NCI-H2196 (cell line): Measurements from ENCODE around the gene TMOD1.
A peak's percentile ranks its signal among the peaks of the same experiment; 100 is the strongest.
"Not testable (repeated sequence)": the region's sequence is repeated elsewhere in the genome, so short reads cannot be mapped to it uniquely, and the experiment has no call there.

Experiments
- DNase-seq: peaks from one replicate; lab custom pipeline; 2025; ENCODE audit not compliant: unreplicated experiment; lab: John Stamatoyannopoulos, UW

The TMOD1 gene

DNA sequence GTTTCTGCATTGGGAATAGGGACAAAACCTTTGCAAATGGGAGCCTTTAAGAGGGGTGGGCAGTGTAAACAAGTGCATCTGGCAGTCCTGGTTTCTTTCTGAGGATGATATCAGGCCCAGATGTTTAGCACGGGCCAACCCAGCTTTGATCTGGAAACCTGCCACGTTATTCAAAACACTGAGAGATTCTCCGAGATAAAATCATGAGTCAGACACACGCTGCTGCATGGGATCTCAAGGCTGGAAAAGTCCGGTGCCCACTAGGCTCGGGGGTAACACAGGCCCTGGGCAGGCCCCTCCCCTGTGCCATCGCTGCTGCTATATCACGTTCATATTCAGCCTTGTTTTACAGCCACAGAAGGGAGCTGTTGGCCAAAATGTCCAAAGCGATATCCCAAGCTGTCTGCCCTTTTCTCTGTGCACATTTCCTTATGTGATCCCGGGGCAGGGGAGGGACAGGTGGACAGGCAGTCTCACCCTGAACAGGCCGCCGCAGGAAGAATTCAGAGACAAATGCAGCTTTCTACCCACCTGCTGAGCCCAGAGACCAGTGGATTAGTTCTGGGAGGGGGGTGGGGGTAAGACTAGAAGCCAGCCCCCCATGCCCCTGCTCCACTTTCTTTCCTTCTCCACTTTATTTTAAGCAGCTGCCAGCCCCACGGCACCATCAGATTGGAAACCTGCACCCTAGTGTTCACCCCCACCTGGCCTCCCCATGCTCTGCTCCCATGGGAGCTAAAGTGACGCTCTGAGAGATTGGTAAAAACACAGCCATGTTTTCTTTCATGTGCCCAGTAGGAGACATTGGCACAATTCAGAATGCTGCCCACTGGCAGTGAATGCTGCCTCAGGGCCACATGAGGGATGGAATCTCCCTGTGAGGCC lies 63.1 kb downstream of the TMOD1 start:
- peak; percentile 36 for DNase-seq

GRCh38 chr9:97565262-97565661 lies 63.8 kb downstream of the TMOD1 start:
- no peak for DNase-seq

GRCh38 chr9:97567182-97567893 lies 65.9 kb downstream of the TMOD1 start:
- no peak for DNase-seq

DNA sequence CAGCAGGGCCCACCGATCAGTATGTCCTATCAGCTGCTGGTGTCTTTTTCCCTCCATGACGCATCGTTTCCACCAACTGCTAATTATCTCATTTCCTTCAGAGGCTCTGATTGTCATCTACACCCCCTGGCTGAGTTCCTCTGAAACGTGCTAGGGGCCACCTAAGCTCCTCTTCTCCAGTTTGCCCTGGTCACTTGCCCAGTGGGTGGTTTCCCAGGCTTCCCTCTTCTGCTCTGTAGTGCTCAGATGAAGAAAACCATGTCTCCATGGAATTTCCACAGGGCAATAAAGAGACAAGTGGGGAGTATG lies 66.4 kb downstream of the TMOD1 start:
- no peak for DNase-seq

GRCh38 chr9:97568461-97569275 lies 67.2 kb downstream of the TMOD1 start:
- no peak for DNase-seq

GRCh38 chr9:97570899-97571298 lies 69.4 kb downstream of the TMOD1 start:
- DNase-seq, result peak; percentile 11

- no peak for DNase-seq
Measured at GRCh38 chr9:97571664-97572063, 70.2 kb downstream of the TMOD1 start.

GRCh38 chr9:97572196-97572891 lies 70.9 kb downstream of the TMOD1 start:
- DNase-seq, result no peak

- no peak for DNase-seq
Measured at GRCh38 chr9:97572892-97573365, 71.5 kb downstream of the TMOD1 start.

GRCh38 chr9:97573482-97574073 lies 72.1 kb downstream of the TMOD1 start:
- no peak for DNase-seq

DNA sequence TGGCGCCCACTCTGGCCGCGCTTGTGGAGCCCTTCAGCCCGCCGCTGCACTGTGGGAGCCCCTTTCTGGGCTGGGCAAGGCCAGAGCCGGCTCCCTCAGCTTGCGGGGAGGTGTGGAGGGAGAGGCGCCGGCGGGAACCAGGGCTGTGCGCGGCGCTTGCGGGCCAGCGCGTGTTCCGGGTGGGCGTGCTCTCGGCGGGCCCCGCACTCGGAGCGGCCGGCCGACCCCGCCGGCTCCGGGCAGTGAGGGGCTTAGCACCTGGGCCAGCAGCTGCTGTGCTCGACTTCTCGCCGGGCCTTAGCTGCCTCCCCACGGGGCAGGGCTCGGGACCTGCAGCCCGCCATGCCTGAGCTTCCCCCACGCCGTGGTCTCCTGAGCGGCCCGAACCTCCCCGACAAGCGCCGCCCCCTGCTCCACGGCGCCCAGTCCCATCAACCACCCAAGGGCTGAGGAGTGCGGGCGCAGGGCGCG lies 72.7 kb downstream of the TMOD1 start:
- DNase-seq, result not testable (repeated sequence)

GRCh38 chr9:97574921-97575672 lies 73.6 kb downstream of the TMOD1 start:
- DNase-seq, result not testable (repeated sequence)

DNA sequence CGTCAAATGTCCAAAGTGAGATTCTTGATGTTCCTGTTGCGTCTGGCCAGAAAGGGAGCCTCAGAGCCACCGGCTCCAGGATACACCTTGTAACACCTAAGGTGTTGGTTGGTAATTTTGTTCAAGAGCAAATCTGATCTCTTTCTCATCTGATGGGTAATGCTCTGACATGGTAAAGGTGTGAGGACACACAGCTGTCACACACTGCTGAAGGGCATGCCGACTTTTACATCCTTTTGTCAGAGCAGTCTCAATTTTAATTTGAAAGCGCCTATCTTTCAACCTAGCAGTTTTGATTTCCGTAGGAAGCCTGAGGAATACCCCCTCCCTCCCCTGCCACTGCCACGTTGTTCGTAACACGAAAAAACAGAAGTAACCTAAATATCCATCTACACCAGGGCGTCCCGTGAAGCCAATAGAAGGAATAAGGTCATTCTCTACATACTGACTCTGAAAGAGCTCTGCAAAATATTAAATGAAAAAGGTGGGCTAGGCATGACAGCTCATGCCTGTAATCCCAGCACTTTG lies 74.3 kb downstream of the TMOD1 start:
- no peak for DNase-seq

DNA sequence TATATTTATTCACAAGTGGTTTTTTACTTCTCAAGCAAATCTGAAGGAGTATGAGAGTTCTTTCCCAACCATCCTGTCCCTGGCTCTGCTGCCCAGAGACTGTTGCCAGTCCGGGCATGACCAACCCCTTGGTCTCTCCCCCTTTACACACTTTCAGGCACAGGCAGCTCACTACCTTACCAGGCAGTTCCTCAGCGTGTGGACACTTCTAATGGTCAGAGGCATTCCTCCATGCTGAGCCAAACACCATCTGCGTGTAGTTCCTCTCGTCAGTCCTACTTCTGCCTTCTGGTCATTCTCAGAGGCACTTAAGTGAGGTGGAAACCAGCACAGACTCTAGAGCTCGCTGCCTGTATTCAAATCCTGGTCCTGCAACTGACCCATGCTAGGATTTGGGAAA lies 75.6 kb downstream of the TMOD1 start:
- no peak for DNase-seq

- DNase-seq, result no peak
Measured at GRCh38 chr9:97578846-97579245, 77.4 kb downstream of the TMOD1 start.

DNA sequence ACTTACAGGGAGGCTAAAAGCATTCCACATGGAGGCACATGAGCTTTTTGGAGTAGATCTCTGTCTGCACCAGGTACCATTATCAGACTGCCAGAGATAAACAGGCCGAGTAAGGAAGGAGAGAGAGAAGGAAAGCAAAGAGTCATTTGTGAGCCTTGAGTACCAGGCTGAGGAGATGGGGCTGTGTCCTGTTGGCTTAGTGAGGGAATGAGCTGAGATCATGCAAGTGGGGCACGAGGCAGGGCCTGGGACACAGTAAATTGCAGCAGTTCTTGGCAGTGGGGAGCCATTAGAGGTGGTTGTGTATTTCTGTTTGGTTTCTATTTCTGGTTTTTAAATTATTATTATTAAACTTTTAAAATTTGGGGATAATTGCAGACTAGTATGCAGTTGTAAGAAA lies 78.4 kb downstream of the TMOD1 start:
- no peak for DNase-seq

- DNase-seq, result not testable (repeated sequence)
Measured at GRCh38 chr9:97581590-97581989, 80.1 kb downstream of the TMOD1 start.

DNA sequence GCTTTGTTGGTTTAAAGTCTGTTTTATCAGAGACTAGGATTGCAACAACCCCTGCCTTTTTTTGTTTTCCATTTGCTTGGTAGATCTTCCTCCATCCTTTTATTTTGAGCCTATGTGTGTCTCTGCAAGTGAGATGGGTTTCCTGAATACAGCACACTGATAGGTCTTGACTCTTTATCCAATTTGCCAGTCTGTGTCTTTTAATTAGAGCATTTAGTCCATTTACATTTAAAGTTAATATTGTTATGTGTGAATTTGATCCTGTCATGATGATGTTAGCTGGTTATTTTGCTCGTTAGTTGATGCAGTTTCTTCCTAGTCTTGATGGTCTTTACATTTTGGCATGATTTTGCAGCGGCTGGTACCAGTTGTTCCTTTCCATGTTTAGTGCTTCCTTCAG lies 83.3 kb downstream of the TMOD1 start:
- DNase-seq, result not testable (repeated sequence)

- DNase-seq, result not testable (repeated sequence)
Measured at GRCh38 chr9:97586909-97587308, 85.4 kb downstream of the TMOD1 start.
